K562 (cell line): ENCODE measurements around the gene SLC66A3. TPM values are rescaled to one million over a fixed set of nuclear protein-coding genes. Genes with fewer than 3 reads are reported as not detected.

Experiments used
- CC2D1A ChIP-seq: fragments of 450-650 bp; IDR thresholded peaks from 2 replicates; pipeline ENCODE4 v1.6.1; 2017; ENCODE audit warnings: mild to moderate bottlenecking
- CTBP1 ChIP-seq: fragments of 450-650 bp; IDR thresholded peaks from 2 replicates; pipeline ENCODE4 v1.6.1; 2016; ENCODE audit warnings: borderline replicate concordance
- ETV5 ChIP-seq: sonication (generic); formaldehyde crosslinking; IDR thresholded peaks from 2 replicates; pipeline ENCODE4 v1.4.0; 2020; ENCODE audit warnings: low read depth, mild to moderate bottlenecking, missing genetic modification reagents
- MGA ChIP-seq: fragments of 450-650 bp; IDR thresholded peaks from 2 replicates; pipeline ENCODE4 v1.6.1; 2016; ENCODE audit warnings: mild to moderate bottlenecking, moderate library complexity
- PRDM10 ChIP-seq: fragments of 450-650 bp; IDR thresholded peaks from 2 replicates; pipeline ENCODE4 v1.6.1; 2018; ENCODE audit not compliant: partially characterized antibody
- RAD21 ChIP-seq, 2 experiments: fragments of 250-450 bp in 1 of 2; fragments of 450-650 bp in 1 of 2; sonication (Bioruptor Pico) in 1 of 2; formaldehyde crosslinking in 1 of 2; IDR thresholded peaks in 1 of 2; conservative IDR thresholded peaks in 1 of 2; 2 replicates each; pipeline versions ENCODE4 v1.4.0 to v1.8.0; 2020 to 2022; ENCODE audit warnings: mild to moderate bottlenecking in 2 of 2, moderate library complexity in 1 of 2
- THRAP3 ChIP-seq: fragments of 450-650 bp; IDR thresholded peaks from 2 replicates; pipeline ENCODE4 v1.6.1; 2016; ENCODE audit warnings: mild to moderate bottlenecking, inconsistent platforms, borderline replicate concordance
- ZFP91 ChIP-seq: sonication (generic); formaldehyde crosslinking; IDR thresholded peaks from 2 replicates; pipeline ENCODE4 v1.8.0; 2022; ENCODE audit warnings: mild to moderate bottlenecking, missing genetic modification reagents
- ZNF253 ChIP-seq: fragments of 250-450 bp; sonication (Bioruptor Pico); conservative IDR thresholded peaks from 2 replicates; pipeline ENCODE4 v1.6.1; 2021; ENCODE audit warnings: mild to moderate bottlenecking
- polyA plus RNA-seq, 8 experiments: library from polyadenylated mRNA; depleted of rRNA in 4 of 8; stranded (reverse) in 5 of 8; unstranded in 3 of 8; fragments of >200 nt; fragmentation: Nextera tagmentation in 2 of 8; fragmentation: Illumina TruSeq in 1 of 8; extraction: Ambion mirVana in 2 of 8; extraction: Trizol in 1 of 8; gene quantifications; 2 replicates each; pipeline versions ENCODE4 v1.2.1 to v1.2.3, GENCODE V29; 2011 to 2014; ENCODE audit warnings: inconsistent platforms in 1 of 8, missing spikeins in 1 of 8
- total RNA-seq, 7 experiments: library from RNA; depleted of rRNA in 6 of 7; stranded (reverse); fragments of >200 nt in 6 of 7; fragmentation: Illumina TruSeq in 2 of 7; extraction: Trizol in 2 of 7; gene quantifications; 2 replicates each; pipeline versions ENCODE4 v1.2.1 to v1.2.3, GENCODE V29; 2011 to 2021; ENCODE audit warnings: low replicate concordance in 1 of 7

SLC66A3 gene
- total and polyA plus RNA-seq, 9 of the 15 experiments (the other 6 are each of a cell fraction or from before 2014, with no cell fraction given) = 2.8 to 30.0 (median 9.1) TPM

GRCh38 chr2:11129598-11130449 lies 25.4 kb upstream of the SLC66A3 start (continued):
- peak; percentile 74 for TF ChIP-seq MGA
- no peak for TF ChIP-seq THRAP3
- peak; percentile 78; the same call in 1 of the 2 replicates for TF ChIP-seq CTBP1
- peak; percentile 75 for TF ChIP-seq PRDM10
- TF ChIP-seq CC2D1A = no peak
- peak; percentile 65; the same call in 1 of the 2 replicates for TF ChIP-seq ETV5 (CRISPR knock-in tag)
- TF ChIP-seq ZNF253 (CRISPR knock-in tag) = no peak
- TF ChIP-seq ZFP91 (CRISPR knock-in tag) = 0 out of 2 replicates have a peak, but pooled peaks have one; percentile 56
- peak; percentile 66 to 78 for TF ChIP-seq RAD21 (CRISPR knock-in tag; conservative IDR thresholded peaks at IDR 0.05 in 1 of 2, IDR thresholded peaks at IDR 0.05 in 1 of 2)
